KOPT-K1 (cell line): ENCODE results near the gene PPP1R14B.
"Not testable (repeated sequence)": the region's sequence is repeated elsewhere in the genome, so short reads cannot be mapped to it uniquely, and the experiment has no call there.

Experiments used
- H3K27ac ChIP-seq: fragments of 200-600 bp; sonication (generic); 2 replicates; pipeline ENCODE4 v1.5.1; 2016; ENCODE audit warnings: antibody characterized with exemption, mild to moderate bottlenecking, low read depth, low read length; ENCODE audit not compliant: poor library complexity, severe bottlenecking
- H3K36me3 ChIP-seq: fragments of 200-600 bp; sonication (generic); 2 replicates; pipeline ENCODE4 v1.5.1; 2017; ENCODE audit warnings: antibody characterized with exemption, mild to moderate bottlenecking, low read length, moderate library complexity; ENCODE audit not compliant: insufficient read depth
- H3K9me3 ChIP-seq: fragments of 200-600 bp; sonication (generic); 2 replicates; pipeline ENCODE4 v1.5.1; 2017; ENCODE audit warnings: antibody characterized with exemption, low read length, mild to moderate bottlenecking; ENCODE audit not compliant: insufficient read depth, poor library complexity, severe bottlenecking

PPP1R14B gene

DNA sequence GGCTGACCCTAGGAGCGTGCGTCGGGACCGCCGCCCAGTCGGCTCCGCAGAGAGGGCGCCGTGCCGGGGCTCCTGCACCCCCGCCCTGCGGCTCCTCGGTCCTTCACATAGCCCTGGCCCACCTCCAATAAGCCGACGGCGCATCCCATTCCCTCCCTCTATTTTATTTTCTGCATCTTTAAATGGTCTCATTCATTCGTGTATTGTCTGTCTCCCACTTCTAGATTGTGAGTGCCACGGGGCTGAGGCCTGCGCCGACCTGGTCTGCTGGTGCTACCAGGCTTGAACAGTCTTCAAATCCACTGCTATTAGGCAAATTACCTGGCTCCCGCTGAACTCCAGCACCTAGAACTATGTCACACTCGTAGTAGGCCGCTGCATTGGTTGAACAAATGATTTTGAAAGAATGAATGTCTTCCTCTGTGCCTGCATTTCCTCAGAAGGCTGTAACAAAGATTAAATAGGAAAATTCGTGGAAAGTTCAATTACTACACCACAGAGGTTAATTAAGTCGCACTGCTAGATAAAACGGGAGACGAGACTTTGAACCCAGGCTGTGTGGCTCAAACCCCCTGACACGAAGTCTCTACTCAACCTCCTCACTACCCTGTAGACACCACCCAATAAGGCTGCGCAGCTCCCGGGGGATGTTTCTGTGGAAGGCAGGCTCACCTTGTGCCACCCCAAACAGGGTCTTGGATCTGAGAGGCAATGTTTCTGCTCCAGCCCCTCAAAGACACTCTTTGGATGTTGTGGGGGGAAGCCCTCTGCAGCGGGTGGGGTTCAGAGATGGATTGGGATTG lies 1.2 kb upstream of the PPP1R14B start:
- Histone ChIP-seq H3K9me3 (no peaks in the 10 kb centered on the region), H3K27ac (no peak overlapping the region), H3K36me3 (peaks cover 18% of the 10 kb centered on the region)

DNA sequence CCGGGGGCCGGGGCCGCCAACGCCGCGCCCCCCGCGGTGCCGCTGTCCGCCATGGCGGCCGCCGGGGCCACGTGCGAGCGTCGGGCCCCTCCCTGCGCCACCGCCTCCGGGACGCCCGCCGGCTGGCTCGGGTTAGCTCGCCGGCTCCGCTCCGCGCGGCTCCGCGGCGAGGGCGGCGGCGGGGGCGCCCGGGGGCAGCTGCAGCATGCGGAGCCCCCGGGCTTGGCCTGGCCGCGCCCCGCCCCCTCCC lies 197 bp downstream of the PPP1R14B start:
- H3K9me3 ChIP-seq, result not testable (repeated sequence)
- peaks cover 18% of the 10 kb centered on the region for H3K36me3 ChIP-seq
- H3K27ac ChIP-seq, result peak overlapping the region; percentile 87

DNA sequence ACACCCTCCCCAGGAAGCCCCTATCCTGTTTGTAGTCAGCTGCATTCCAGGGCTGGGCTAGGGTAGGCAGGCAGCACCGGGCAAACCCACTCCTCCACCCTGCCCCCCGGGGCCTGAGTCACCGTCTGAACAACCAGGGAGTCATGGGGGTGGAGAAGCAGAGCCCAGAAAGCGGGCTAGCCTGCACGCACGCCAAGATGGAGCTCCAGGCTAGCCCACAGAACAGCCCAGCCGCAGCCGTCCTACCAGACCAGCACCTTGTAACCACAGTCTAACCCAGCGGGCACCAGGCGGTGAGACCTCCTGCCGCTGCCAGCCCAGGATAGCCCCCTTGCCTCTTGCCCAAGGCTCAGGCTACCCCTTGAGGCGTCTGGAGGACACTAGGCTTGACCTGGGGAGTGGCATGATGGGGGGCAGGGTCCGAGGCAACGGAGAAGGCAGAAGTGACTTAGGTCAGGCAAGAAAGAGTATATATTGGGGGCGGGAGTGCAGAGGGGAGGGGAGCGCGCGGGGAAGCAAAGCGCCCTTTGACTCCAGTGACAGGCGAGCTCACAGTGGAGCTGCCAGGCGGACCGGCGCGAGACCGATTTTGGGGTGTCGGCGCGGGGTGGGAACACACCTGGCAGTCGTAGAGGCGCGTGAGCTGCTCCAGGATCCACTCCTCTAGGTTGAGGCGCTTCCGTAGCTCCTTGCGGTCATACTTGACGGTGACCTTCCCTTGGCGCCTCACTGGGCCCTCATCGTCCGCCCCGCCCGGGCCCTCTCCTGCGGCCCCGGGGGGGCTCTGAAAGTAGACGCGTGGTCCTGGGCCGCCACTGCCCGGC lies 734 bp downstream of the PPP1R14B start:
- Histone ChIP-seq H3K27ac (peak overlapping the region; percentile 87), H3K9me3 (no peaks in the 10 kb centered on the region), H3K36me3 (peaks cover 18% of the 10 kb centered on the region)

DNA sequence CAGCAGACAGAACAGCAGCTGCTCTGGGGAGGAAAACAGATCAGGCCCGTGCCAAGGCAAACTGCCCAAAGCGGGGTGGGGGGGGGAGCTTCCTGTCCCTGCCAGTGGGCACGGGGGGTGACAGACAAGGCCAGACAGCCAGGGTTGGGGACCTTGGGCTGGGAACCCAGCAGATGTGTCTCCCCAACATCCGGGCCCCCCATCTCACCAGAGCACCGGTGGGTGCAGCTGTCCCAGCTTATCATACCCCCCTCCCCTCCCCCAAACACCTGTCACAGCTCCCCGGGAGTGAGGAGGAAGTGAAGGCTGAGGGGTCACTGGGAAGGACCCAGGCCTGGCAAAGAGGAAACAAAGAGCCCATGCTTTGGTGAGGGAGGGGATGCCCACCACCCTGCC lies 1.3 kb downstream of the PPP1R14B start:
- Histone ChIP-seq H3K36me3 (peaks cover 18% of the 10 kb centered on the region), H3K9me3 (no peaks in the 10 kb centered on the region), H3K27ac (peak overlapping the region; percentile 87)

DNA sequence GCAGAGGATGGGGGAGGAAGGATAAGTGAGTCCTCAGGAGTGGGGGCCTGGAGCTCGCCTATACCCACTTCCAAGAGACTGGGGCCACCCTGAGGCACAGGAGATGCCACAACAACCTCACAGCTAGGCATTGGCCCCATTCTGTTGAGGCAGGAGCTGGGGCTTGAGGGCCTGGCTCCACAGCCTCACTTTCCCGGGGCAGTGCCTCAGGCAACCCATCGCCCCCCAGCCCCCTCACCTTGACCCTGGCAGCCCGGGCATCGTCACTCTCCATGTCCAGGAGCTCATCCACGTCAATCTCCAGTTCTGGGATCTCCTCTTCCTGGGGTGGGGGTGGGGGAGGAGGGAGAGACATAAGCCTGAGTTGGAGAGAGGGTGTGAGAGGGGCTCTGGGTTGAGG lies 1.8 kb downstream of the PPP1R14B start:
- peaks cover 18% of the 10 kb centered on the region for H3K36me3 ChIP-seq
- H3K9me3 ChIP-seq, result no peaks in the 10 kb centered on the region
- peak overlapping the region; percentile 87 for H3K27ac ChIP-seq

DNA sequence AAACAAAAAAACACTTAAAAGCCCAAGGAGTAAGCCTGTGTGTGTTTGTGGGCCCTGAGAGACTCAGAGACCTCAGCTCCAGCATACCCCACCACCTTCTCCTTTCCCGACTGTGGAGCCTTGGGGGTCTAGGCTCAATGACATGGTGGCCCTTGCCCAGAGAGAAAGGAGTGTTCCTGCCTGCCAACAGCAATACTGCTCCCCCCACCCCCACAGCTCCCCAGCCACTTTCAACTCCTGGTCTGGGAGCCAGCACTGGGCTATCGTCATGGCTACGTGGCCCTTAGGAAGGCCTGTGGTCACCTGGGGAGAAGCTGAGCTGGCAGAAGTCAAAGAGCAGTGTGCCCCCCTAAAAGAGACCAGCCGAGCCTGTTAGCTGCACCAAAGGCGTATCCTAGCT lies 2.6 kb downstream of the PPP1R14B start:
- no peaks in the 10 kb centered on the region for H3K9me3 ChIP-seq
- H3K27ac ChIP-seq, result peak overlapping the region; percentile 15
- peaks cover 18% of the 10 kb centered on the region for H3K36me3 ChIP-seq

DNA sequence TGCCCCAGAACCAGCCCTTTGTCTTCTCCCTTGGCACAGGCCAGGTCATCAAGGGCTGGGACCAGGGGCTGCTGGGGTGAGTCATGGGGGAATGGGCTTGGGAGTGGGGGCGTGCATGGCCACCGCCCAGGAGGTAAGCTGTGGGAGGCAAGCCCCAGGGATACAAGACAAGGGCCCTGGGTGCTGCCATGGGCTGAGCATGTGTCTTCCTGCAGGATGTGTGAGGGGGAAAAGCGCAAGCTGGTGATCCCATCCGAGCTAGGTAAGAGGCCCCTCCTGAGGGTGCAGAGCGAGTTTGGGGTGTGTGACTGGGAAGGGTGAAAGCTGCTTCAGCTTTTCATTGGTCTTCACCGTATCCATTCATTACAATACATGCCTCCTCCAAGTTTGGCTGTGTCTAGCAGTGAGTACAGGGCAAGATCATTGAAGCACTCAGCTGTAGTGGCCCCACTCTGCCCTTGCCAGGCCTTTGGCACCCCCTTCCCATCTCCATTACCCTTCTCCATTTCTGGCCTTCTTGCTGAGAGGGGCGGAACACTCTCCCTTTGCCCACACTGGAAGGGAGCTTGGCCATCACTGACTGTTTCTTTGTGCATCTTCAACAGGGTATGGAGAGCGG lies 3.4 kb downstream of the PPP1R14B start:
- Histone ChIP-seq H3K27ac (no peak overlapping the region), H3K36me3 (peaks cover 26% of the 10 kb centered on the region), H3K9me3 (no peaks in the 10 kb centered on the region)

DNA sequence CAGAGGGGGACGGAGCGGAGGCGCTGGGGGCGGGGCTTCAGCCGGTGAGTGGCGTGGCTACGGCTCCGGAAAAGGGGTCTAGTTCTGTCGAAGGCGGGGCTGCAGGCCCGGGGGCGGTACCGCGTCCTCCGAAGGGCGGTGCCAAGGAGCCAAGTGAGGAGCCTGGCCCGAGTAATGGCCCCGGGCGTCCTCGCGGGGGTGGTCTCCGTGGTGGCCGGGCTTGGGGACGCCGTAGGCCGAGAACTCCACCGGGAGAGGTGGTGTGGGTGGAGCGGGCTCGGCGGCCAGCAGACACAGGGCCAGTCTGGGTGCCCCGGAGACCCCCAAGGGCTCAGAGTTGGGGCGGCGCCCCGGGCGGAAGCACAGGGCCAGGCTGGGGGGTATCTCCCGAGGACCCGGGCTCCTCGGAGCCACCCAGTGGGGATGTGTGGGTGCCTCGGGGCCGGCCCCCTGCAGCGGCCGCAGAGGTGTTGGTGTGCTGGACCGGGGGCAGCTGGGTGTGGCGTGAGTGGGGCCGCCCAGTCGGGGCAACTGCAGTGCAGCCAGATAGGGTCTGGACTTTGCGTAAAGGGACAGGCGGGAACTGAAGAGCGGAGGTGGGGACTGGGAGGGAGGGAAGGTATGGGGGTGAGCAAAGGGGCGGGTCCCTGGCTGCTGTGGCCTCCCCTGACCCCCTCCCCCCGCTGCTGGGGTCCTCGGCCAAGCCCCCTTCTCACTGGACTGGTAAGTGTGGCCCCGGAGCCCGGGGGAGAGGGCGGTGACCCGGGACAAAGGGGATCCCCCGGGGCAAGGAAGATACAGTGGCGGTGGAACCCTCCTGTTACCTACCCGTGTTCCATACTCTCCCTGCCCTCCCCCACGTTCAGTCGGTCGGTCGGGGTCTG lies 5.0 kb downstream of the PPP1R14B start:
- Histone ChIP-seq H3K9me3 (no peaks in the 10 kb centered on the region), H3K36me3 (peaks cover 39% of the 10 kb centered on the region), H3K27ac (peak overlapping the region; percentile 91)

DNA sequence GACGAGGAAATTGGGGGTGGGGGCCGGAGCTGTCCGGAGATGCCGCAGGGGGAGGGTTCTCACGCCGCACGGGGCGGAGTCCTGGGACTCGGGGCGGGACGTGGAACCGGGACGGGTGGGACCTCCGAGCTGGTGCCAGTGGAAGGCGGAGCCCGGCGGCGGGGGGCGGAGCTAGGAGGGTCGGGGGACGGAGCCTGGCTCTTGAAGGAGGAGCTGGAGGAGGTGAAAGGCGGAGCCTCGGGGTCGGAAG lies 5.6 kb downstream of the PPP1R14B start:
- no peaks in the 10 kb centered on the region for H3K9me3 ChIP-seq
- peaks cover 39% of the 10 kb centered on the region for H3K36me3 ChIP-seq
- H3K27ac ChIP-seq, result peak overlapping the region; percentile 91

DNA sequence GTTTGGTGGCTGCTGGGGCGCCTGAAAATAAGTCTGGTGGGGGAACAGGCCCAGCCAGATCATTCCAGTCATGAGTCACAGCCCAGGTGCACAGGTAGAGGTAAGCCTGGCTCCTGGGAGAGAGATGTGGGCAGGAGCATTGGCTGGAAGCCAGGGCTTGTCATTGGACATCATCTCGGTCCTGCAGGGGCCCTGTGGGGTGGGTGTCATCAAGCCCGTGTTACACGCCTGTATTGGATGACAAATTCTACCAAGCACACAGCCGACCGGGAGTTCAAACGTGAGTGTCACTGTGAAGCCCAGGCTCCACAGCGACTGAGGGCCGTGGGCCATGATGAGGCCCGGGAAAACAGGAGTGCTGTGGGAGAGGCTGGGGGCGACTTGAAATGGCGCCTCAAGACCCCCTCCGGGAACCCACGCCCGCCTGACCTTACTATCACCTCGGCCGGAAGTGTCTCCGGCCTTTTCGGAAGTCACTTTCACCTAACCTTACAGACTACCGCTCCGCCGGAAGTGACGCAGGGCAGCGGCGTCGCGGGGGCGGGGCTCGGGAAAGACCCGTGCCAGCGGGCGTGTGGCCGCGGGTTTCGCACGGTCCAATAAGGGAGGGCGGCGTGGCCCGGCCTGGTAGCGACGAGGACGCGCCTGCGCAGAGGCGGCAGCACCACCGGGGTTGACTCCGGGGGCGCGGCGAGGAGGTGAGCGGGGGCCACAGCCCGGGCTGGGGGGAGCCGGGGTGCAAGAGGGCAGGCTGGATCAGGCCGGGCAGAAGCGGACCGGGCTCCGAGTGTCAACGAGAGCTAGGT lies 6.1 kb downstream of the PPP1R14B start, which contains the start of gene FKBP2:
TSS of gene FKBP2 (plus strand) at position 661 of the 806 bp plus-strand sequence. CDS start 1,293 bp downstream, outside the sequence.
- peaks cover 39% of the 10 kb centered on the region for H3K36me3 ChIP-seq
- H3K27ac ChIP-seq, result peak within 1 kb of the TSS; percentile 91
- H3K9me3 ChIP-seq, result no peaks in the 10 kb centered on the region

DNA sequence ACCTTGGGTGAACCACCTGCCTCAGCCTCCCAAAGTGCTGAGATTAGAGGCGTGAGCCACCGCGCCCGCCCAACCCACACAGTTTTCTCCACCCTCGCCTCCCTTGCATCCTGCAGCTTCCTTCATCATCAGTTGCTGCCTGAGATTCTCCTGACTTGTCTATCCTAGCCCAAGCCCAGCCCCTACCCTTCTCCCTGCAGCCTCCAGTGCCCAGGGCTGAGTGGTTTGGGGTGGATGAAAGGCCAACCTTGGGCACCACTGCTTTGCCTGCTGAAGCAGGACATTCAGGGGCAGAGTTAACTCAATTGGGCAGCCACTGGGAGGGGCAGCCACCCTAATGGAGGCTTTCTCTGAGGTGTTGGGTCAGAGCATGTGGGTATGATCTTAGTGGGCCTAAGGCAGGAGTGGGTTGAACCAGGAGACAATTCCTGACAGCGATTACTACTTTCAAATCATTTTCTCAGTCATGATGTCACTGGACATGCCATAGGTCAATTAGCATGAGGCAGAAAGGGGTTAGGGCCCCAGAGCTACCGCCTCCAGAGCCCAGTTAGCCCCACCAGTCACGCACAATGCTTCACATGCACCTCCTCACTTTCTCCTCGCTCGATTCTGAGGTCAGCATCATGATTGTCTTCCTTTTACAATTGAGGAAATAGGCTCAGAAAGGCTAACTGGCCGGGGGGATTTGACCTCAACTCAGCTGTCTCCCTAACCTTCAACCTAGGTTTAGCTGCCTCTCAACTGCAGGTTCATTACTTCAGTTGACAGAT lies 6.9 kb downstream of the PPP1R14B start:
- Histone ChIP-seq H3K27ac (peak overlapping the region; percentile 91), H3K9me3 (no peaks in the 10 kb centered on the region), H3K36me3 (peaks cover 39% of the 10 kb centered on the region)

DNA sequence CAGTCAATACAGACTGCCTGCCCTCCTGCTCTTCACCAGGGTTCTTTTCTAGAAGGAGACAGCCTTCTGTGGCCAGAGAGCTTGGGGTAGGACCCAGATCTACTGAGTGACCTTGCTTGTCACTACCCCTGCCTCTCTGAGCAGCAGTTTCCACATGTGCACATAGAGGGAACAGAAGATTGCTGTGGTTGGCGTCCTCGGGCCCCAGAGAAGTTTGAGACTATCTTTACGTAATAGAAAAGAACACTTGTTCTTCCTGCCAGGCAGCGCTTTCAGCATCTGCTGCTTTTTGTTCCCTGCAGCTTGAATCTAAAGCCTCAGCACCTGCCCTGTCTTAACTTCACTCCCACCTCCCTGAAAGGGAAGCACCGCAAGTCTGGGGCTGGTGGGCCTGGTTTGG lies 7.7 kb downstream of the PPP1R14B start:
- H3K36me3 ChIP-seq, result peaks cover 32% of the 10 kb centered on the region
- no peaks in the 10 kb centered on the region for H3K9me3 ChIP-seq
- H3K27ac ChIP-seq, result no peak overlapping the region

DNA sequence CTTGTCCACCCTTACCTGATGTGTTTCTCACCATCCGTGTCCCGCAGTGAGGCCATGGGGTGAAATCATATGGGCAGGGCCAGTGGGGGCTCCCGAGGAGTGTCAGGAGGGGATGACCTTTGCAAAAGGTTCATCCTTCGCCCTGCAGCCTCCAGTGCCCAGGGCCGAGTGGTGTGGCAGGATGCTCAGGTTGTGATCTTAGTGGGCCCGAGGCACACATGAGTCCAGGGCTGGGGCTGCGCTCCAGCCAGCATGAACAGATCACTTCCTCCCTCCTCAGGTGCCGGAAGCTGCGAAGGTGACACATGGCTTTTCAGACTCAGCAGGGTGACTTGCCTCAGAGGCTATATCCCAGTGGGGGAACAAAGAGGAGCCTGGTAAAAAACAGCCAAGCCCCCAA lies 8.7 kb downstream of the PPP1R14B start:
- H3K36me3 ChIP-seq, result peaks cover 23% of the 10 kb centered on the region
- no peak overlapping the region for H3K27ac ChIP-seq
- no peaks in the 10 kb centered on the region for H3K9me3 ChIP-seq
